Stimulated activated CD4-positive, alpha-beta T cell treated with anti-CD3 and anti-CD28 coated beads, Interleukin-4, amount 100 ng/mL, for 24 hours (primary cell): ENCODE results near the gene GSAP.

Source experiments
- DNase-seq: peaks from one replicate; pipeline ENCODE4 v3.0.0-alpha.2; 2020

GSAP gene

GRCh38 chr7:77407906-77408305 lies 8.2 kb downstream of the GSAP start:
- DNase-seq = no peak

DNA sequence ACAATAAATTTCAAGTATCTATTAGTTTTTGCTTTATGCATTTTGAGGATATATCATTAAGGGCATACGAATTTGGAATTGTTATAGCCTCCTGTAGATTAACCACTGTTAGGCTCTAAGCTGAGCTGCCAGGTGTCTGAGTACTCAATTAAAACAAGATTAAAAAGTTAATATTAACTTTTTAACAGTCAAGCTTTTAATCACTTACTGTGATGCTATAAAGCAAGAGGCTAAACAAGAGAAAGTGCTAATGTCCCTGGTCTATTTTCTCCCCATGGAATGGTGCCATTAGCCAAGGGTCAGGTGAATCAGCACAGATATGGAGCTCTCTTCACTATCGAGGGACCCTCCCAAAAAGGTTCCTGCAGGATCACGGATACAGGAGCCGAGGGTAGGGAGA lies 9.7 kb downstream of the GSAP start:
- DNase-seq = no peak

GRCh38 chr7:77404641-77405040 lies 11.5 kb downstream of the GSAP start:
- no peak for DNase-seq

GRCh38 chr7:77403957-77404356 lies 12.2 kb downstream of the GSAP start:
- no peak for DNase-seq

- no peak for DNase-seq
Measured at GRCh38 chr7:77402818-77403217, 13.3 kb downstream of the GSAP start.

GRCh38 chr7:77401002-77401401 lies 15.1 kb downstream of the GSAP start:
- no peak for DNase-seq

DNA sequence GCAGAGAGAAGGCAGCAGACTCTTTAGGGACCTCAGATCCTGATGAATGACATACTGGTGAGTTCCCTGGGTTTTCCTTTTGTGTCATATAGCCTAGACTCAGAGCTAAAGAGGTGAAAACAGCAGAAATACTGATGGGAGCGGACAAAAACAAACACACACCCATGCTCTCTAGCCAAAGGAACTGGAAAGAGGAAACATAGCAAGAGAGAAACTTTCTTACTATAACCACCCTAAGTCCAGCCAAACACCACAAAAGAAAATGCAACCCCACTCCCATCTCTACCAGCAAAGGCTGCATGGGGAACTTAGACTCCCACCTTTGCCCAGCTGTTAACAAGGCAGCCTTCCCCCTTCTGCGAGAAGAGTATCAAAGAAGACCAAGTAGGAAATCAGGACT lies 16.3 kb downstream of the GSAP start:
- no peak for DNase-seq

GRCh38 chr7:77396894-77397547 lies 19.1 kb downstream of the GSAP start:
- DNase-seq = no peak

DNA sequence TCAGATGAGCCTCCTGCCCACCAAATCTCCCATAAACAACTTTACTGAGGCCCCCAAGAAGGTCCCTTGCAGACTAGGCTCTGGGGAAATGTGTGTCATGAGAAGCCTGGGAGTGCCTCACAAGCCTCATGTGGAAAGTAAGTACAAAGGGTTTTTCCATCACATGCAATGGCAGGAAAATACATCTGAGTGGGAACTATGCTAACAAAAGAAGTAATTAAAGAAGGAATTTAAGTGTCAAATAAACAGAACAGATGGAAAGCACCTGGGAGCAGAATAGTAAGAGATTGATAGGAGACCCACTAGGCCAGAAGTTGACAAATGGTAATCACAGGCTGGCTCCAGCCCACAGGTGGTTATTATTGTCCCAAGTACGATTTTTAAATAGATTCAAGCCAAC lies 20.5 kb downstream of the GSAP start:
- no peak for DNase-seq

DNA sequence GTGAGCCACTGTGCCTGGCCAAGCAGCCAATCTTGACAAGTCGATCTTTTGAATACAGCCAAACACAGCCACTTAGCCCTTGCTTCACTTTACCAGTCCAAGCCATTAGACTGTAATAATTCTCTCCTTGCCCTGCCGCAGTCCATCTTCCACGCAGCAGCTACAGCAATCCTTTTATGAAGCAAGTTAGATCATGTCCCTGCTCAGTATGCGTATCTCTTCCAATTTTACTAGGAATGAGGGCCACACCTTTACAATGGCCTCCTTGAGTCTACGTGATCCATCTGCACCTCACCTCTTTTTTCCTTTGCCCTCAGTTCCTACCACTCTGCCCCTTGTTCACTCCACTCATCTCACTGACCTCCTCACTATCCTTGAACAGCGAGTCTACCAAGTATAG lies 22.2 kb downstream of the GSAP start:
- no peak for DNase-seq

DNA sequence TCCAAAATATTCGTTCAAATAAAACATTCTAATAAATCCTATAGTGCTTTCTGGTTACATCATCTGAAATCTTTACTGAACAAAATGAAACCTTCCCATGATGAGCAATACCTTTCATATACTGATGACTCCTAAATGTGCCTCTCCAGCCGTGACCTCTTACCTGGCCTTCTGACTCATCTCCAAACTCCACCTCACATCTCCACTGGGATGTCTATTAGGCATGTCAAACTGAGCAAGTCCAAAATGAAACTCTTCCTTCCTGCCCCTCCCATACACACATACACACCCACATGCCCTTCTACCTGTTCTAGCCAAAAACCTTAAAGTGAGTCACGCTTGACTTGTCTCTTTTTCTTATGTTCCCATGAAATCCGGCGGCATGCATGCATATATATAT lies 22.9 kb downstream of the GSAP start:
- DNase-seq = peak; percentile 70

DNA sequence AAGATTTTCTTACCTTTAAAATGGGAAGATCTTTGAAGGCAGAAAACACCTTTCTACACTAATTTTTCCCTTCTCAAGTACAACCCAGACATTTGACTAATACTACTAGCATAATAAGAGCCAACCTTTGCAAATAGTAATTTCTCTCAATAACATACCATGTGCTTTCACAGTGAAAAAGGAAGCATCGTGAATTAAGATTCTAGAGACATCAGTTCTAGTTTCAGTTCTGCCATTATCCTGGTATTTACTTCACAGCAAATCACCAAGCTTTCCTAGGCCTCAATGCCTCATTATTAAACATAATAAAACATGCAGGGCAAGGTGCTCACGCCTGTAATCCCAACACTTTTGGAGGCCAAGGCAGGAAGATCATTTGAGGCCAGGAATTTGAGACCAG lies 24.9 kb downstream of the GSAP start:
- DNase-seq = no peak

DNA sequence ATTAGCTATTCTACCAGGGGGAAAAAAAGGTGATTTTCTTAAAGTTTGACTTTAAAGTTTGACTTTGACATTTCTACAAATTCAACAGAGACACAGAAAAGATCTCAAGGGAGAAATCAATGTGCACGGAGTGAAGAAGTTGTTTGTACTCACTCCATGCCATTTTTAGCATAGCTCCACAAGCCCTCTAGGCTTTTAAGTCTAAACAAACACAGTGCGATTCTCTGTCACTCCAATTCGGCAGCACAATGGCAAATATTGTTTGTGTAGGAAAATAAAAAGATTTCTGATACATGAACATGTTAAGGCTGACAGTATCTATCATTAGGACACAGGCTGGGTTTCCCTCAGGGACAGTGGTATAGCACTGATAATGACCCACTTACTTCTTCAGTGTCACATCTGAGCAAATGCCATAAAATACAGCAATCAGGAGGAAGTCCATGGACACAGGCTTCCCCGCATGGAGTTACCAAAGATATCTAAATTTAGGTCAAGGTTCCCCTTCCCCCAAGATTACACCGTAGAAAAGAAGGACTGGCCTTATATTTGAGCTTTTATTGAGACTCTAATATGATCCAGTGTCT lies 28.0 kb downstream of the GSAP start:
- no peak for DNase-seq

GRCh38 chr7:77386165-77386822 lies 29.9 kb downstream of the GSAP start:
- no peak for DNase-seq

GRCh38 chr7:77383333-77383740 lies 32.8 kb downstream of the GSAP start:
- DNase-seq = no peak

DNA sequence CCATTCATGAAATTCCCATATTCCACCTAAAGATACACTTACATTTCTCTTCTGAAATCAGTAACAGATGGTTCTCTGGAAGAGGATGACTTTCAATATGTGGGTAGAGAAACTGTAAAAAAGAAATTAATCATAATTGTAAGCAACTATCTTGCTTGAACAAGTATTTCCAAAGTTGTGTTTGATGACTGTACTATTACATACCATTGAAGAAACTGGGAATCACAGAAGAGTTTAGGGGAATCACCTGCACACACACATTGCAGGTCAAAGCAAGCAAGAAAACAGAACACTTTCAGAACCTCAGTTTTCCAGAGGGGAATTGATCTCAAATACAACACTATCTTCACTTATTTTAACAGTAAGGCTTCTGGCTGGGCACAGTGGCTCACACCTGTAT lies 33.6 kb downstream of the GSAP start:
- DNase-seq = no peak

GRCh38 chr7:77378584-77378983 lies 37.6 kb downstream of the GSAP start:
- no peak for DNase-seq

GRCh38 chr7:77370606-77371005 lies 45.5 kb downstream of the GSAP start:
- DNase-seq = no peak

DNA sequence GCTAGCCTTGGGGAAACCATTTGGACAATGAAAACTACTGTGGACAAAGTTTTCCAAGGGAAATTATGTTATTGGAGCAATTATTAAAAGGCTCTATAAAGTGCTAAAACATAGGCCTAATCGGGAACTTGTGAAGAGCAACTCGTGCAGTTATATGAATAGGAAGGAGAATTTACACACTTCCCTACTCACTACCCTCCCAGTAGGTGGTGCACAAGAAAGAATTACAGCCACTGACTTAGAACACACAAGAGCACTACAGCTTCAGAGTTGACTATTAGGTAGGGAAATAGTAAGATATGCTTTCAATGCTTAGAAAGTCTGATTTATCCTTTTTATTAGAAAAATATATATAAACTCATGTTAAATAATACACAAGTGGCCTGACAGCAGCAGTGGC lies 47.2 kb downstream of the GSAP start:
- no peak for DNase-seq

DNA sequence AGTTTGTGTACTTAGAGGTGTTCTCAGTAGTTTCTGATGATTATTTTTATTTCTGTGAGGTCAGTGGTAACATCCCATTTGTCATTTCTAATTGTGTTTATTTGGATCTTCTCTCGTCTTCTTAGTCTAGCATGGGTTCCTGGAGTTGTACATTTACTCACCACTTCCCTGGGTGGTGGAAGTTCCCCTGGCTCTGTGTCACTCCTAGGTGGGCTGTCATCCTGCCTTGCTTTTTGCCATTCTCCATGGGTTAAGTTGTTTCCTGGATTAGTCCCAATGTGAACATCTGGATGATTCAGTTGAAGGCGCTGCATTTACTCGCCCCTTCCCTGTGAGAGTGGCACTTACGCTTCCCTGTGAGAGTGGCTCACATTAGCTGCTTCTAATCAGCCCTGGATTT lies 48.2 kb downstream of the GSAP start:
- no peak for DNase-seq

DNA sequence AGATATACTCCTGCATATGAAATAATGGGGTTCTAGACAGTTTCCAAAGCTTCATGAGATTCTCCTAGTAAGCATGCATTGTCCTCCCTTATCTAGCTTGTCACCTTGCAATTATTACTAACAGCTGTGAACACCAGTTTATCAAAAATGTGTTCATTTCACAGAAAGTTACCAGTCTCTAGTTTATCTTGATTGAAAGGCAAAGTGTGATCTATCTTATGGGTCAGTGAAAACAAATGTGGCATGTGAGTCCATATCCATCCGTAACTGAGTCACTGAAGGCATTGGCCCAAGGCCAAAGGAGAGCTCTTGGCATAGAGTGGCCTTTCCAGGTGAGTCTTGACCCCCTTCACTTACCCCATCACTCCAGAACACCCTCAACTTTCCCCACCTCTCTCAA lies 53.2 kb downstream of the GSAP start:
- DNase-seq = no peak

- no peak for DNase-seq
Measured at GRCh38 chr7:77360969-77361368, 55.2 kb downstream of the GSAP start.

DNA sequence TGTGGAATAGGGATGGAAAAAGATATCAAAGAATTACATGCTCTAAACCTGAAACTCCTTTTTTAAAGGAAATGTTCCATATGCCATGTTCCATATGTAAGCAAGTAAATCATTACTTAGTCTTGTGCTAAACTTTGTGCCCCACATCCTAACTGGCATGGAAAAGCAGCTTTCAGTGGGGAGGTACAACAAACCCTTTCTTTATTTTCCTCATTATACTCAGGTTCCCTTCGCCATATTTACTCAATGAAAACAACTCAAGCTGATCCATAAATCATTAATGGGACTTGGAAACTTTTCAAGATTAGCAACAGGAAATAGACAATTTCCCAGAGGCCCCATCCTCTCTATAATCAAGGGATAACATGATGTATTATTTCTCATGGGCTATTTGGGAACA lies 56.0 kb downstream of the GSAP start:
- no peak for DNase-seq

GRCh38 chr7:77359599-77359998 lies 56.5 kb downstream of the GSAP start:
- no peak for DNase-seq

GRCh38 chr7:77354914-77355313 lies 61.2 kb downstream of the GSAP start:
- no peak for DNase-seq
